Measurements from ENCODE around the gene FBXW7.
A peak's percentile ranks its signal among the peaks of the same experiment; 100 is the strongest.
"Not testable (repeated sequence)": the region's sequence is repeated elsewhere in the genome, so short reads cannot be mapped to it uniquely, and the experiment has no call there.

FBXW7 gene

GRCh38 chr4:152535903-152536544, at the start of gene FBXW7:
Gene FBXW7, minus strand, starts transcription at chr4:152536092. Its CDS starts 124,289 bp downstream, at chr4:152411803.
- DNase-seq: peak; percentile 94

DNA sequence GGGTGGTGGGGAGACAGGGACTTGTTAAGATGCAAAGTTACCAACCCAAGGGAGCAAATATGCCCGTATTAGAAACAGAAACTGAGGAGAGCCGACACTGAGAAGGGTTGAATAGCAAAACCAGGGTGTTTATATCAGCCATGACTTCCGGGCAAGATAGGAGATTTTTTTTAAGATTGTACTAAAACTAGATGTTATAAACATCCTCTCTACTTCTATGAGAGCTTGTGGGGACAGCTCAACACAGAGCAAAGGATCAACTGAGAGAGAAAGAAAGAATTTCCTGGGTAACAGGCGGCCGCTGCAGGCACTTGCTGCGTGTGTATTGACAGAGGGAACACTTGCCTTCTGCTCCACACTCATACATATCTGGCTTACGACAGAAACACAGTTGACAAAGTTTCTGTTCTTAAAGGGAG, 49.1 kb upstream of the FBXW7 start:
- no peak for DNase-seq

DNA sequence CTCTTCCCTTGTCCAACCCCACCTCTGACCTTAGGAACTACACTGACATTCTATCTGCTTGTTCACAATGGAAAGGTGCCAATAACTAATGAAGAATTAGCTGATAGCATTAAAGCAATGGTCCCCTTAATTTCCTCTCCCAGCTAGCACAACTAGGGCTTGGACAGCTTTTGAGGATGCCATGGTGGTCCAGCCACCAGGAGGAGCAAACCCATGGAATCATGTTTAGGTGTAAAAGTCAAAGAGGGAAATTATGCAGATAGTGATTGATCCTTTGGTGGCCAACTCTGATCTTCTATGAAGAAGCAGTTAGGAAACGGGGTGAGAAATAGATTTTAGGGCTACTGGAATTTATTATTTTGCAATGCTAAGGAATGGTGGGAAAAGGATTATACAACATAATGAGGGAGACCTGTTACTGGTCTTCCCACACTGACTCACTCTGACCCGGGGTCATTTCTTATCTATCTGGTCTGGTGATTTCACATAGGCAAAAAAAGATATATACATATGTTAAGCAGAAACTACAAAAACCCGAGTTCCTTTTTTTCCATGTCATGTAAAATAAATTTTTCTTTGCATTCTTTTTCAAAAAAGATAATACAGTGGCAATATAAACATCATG, 45.8 kb upstream of the FBXW7 start:
- no peak for DNase-seq

- DNase-seq: no peak
Observed at GRCh38 chr4:152579916-152580315, 44.0 kb upstream of the FBXW7 start.

DNA sequence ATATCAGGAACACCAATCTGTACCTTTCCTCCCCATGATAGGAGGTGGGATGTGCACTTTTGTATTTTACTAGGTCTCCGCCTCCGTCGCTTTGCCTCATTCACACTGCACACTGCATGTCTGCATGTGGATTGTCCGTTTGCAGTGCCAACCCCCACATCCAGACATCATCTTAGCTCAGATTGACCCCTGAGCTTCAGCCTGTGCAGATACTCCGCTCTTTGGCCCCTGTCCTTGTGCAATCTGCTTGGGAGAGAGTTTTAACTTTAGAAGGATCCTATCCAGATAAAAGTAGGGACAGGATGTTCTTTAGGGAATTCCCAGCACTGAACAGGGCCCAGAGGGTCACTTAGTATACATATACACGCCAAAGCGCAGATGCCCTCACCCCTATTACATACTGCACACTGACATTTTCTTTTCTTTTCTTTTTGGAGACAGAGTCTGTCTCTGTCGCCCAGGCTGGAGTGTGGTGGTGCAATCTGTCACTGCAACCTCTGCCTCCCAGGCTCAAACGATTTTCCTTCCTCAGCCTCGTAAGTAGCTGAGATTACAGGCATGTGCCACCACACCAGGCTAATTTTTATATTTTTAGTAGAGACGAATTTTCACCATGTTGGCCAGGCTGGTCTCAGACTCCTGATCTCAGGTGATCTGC, 43.3 kb upstream of the FBXW7 start:
- no peak for DNase-seq

DNA sequence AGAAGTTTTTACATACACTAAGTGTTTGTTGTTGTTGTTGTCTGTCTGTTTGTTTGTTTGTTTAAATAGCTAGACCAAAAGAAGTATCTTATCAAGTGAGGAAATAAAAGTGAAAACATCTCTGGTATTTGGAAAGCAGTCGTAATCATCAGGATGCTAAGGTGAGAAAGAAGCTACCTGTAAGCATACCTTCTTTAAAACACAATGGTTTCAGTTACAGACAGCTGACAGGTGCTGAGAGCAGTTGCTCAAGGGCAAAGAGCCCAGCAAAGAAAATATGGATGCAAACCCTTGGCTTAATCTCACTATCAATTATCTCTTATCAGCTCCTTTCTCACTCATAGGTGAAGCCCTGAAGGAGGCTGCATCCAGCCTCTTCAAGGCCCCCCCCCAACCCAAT, 42.8 kb upstream of the FBXW7 start:
- DNase-seq: no peak

- DNase-seq: no peak
Observed at GRCh38 chr4:152577708-152578396, 42.0 kb upstream of the FBXW7 start.

DNA sequence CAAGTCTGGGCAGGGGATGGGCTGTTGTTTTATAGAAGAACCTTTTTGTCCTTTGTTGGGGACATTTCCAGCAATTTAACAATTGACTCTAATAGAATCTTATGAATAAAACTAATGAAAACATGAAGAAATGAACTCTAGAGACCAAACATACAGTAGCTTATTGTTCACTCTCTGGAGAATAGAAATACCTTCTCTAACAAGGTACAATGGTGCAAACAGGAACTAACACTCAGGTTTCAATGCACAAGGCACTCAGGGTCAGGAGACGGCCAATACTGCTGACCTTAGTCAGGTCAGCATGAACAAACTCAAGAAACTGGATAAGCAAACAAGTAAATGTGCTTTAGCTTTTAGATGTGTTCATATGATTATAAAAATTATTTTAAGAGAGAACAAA, 39.6 kb upstream of the FBXW7 start:
- DNase-seq: no peak

GRCh38 chr4:152573861-152574260, 38.0 kb upstream of the FBXW7 start:
- DNase-seq: no peak

GRCh38 chr4:152572417-152573086, 36.7 kb upstream of the FBXW7 start:
- no peak for DNase-seq

- DNase-seq: no peak
Observed at GRCh38 chr4:152571770-152572169, 35.9 kb upstream of the FBXW7 start.

DNA sequence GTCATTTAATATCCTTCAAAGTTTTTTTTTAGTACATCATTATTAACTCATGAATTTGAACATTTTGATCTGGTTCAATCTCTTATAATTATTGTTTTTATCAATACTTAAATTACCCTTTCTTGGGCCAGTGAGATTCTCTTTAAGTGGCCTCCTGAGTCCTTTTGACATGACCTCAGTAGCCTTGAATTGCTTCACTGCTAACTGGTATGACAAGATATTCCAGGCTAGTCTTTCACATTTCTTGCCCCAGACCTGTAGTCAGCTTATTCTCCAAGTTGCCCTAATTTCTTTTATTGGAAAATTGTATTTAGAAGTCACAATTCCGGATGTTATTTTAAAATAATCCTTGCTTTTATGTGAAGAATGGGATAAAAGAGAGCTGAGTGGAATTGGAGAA, 35.4 kb upstream of the FBXW7 start:
- DNase-seq: no peak

GRCh38 chr4:152565333-152565732, 29.4 kb upstream of the FBXW7 start:
- no peak for DNase-seq

GRCh38 chr4:152564336-152564735, 28.4 kb upstream of the FBXW7 start:
- DNase-seq: no peak

GRCh38 chr4:152563209-152563608, 27.3 kb upstream of the FBXW7 start:
- no peak for DNase-seq

DNA sequence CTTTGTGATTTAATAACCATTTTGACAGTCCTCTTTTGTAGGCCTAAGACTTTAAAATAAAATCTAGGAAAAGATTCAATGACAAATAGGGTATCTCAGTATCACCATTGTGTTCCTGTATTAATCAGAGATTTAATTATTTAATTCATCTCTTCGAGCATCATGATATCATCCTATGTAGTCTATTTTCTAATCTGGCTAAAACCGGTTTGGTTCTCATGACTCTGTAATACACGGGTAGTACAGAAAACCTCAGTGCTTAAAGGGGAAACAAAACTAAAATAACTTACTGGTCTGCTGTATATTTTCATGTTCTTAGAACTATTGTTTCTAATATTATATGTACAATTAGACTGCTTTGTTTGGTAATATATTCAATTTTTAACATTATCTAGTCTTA, 23.7 kb upstream of the FBXW7 start:
- DNase-seq: no peak

DNA sequence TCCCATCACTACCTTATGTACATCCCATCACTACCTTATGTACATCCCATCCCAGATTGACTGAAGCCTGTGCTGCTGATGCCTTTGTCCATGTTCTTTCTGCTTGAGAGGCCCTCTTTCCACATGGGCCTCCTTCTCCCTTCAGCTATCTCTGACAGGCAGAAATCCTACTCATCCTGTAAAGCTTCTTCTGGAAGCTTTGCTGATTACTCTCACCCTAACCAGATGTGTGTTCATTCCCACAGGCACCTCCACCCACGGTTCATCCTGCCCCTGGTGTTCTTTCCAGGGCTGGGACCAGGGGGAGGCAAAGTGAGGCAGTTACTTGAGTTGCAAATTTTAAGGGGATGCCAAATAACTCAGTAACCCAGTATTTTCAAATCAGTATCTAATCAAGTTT, 22.5 kb upstream of the FBXW7 start:
- DNase-seq: no peak

- DNase-seq: no peak
Observed at GRCh38 chr4:152556834-152557233, 20.9 kb upstream of the FBXW7 start.

- DNase-seq: no peak
Observed at GRCh38 chr4:152556283-152556682, 20.4 kb upstream of the FBXW7 start.

- no peak for DNase-seq
Observed at GRCh38 chr4:152554742-152555141, 18.9 kb upstream of the FBXW7 start.

- not testable (repeated sequence) for DNase-seq
Observed at GRCh38 chr4:152550687-152551086, 14.8 kb upstream of the FBXW7 start.

GRCh38 chr4:152545088-152545487, 9.2 kb upstream of the FBXW7 start:
- DNase-seq: no peak

GRCh38 chr4:152544533-152544932, 8.6 kb upstream of the FBXW7 start:
- DNase-seq: not testable (repeated sequence)
